NT2/D1 (cell line): ENCODE data around the gene GPR132.

Source experiments
- SUZ12 ChIP-seq: IDR thresholded peaks from 2 replicates; pipeline ENCODE4 v1.6.1; 2011; ENCODE audit not compliant: insufficient read length, insufficient read depth; ENCODE audit errors: extremely low read depth
- YY1 ChIP-seq: IDR thresholded peaks from 2 replicates; pipeline ENCODE4 v1.6.1; 2011; ENCODE audit not compliant: insufficient read length, insufficient read depth
- ZNF274 ChIP-seq: IDR thresholded peaks from 2 replicates; pipeline ENCODE4 v1.6.1; 2011; ENCODE audit warnings: mild to moderate bottlenecking, low read depth, low read length

- TF ChIP-seq ZNF274 (no peak), SUZ12 (no peak), YY1 (no peak)
Observed at GRCh38 chr14:105071942-105072341, 6.7 kb upstream of the GPR132 start.
